ENCODE results near the gene LPIN1. TPM values are rescaled to one million over a fixed set of nuclear protein-coding genes. Genes with fewer than 3 reads are reported as not detected.
"Not testable (repeated sequence)": the region's sequence is repeated elsewhere in the genome, so short reads cannot be mapped to it uniquely, and the experiment has no call there.

Gene LPIN1
- polyA plus RNA-seq, 1 donor, result 10.9 TPM

- no CpG with 5 or more reads among the region's 7 CpGs for WGBS (ENCODE audit: insufficient coverage, low lambda C conversion rate)
- no peaks in the 10 kb centered on the region for H3K36me3 ChIP-seq (ENCODE audit: control insufficient read depth, insufficient read depth, low read length)
- no peak overlapping the region for H3K4me3 ChIP-seq (ENCODE audit: low read length)
- H3K27me3 ChIP-seq (ENCODE audit: control insufficient read depth, insufficient read depth, low read length), result no peaks in the 10 kb centered on the region
- DNase-seq, result no peak
- peaks cover 29% of the 10 kb centered on the region for H3K4me1 ChIP-seq (ENCODE audit: control insufficient read depth, insufficient read depth, low read length)
- no peaks in the 10 kb centered on the region for H3K9me3 ChIP-seq (ENCODE audit: control insufficient read depth, low read depth, low read length)
- H3K27ac ChIP-seq (ENCODE audit: low read length), result no peak overlapping the region
Measured at GRCh38 chr2:11750917-11751316, 4.5 kb downstream of the LPIN1 start.

- no peak for DNase-seq
- 80% methylated on average over 1 of the region's 8 CpGs for WGBS (ENCODE audit: insufficient coverage, low lambda C conversion rate)
Measured at GRCh38 chr2:11752906-11753305, 6.5 kb downstream of the LPIN1 start.

GRCh38 chr2:11753452-11753885, 7.0 kb downstream of the LPIN1 start:
- Histone ChIP-seq H3K27me3 (ENCODE audit: control insufficient read depth, insufficient read depth, low read length) (no peaks in the 10 kb centered on the region), H3K4me3 (ENCODE audit: low read length) (no peak overlapping the region), H3K4me1 (ENCODE audit: control insufficient read depth, insufficient read depth, low read length) (peaks cover 17% of the 10 kb centered on the region), H3K9me3 (ENCODE audit: control insufficient read depth, low read depth, low read length) (no peaks in the 10 kb centered on the region), H3K27ac (ENCODE audit: low read length) (peak overlapping the region; percentile 58), H3K36me3 (ENCODE audit: control insufficient read depth, insufficient read depth, low read length) (no peaks in the 10 kb centered on the region)
- peak; percentile 63 to 86 for DNase-seq
- no CpG with 5 or more reads among the region's 5 CpGs for WGBS (ENCODE audit: insufficient coverage, low lambda C conversion rate)

More at GRCh38 chr2:11752906-11753305, 6.5 kb downstream of the LPIN1 start:
- no peak overlapping the region for H3K27ac ChIP-seq (ENCODE audit: low read length)
- no peaks in the 10 kb centered on the region for H3K27me3 ChIP-seq (ENCODE audit: control insufficient read depth, insufficient read depth, low read length)
- H3K4me1 ChIP-seq (ENCODE audit: control insufficient read depth, insufficient read depth, low read length), result peaks cover 17% of the 10 kb centered on the region
- no peaks in the 10 kb centered on the region for H3K36me3 ChIP-seq (ENCODE audit: control insufficient read depth, insufficient read depth, low read length)
- H3K4me3 ChIP-seq (ENCODE audit: low read length), result no peak overlapping the region
- H3K9me3 ChIP-seq (ENCODE audit: control insufficient read depth, low read depth, low read length), result no peaks in the 10 kb centered on the region

GRCh38 chr2:11753886-11754699, 7.7 kb downstream of the LPIN1 start:
- Histone ChIP-seq H3K9me3 (ENCODE audit: control insufficient read depth, low read depth, low read length) (no peaks in the 10 kb centered on the region), H3K4me3 (ENCODE audit: low read length) (no peak overlapping the region), H3K27me3 (ENCODE audit: control insufficient read depth, insufficient read depth, low read length) (no peaks in the 10 kb centered on the region), H3K36me3 (ENCODE audit: control insufficient read depth, insufficient read depth, low read length) (no peaks in the 10 kb centered on the region), H3K4me1 (ENCODE audit: control insufficient read depth, insufficient read depth, low read length) (peaks cover 17% of the 10 kb centered on the region), H3K27ac (ENCODE audit: low read length) (peak overlapping the region; percentile 58)
- peak in 1 of 2 donors; percentile 61 for DNase-seq
- no CpG with 5 or more reads among the region's 15 CpGs for WGBS (ENCODE audit: insufficient coverage, low lambda C conversion rate)

GRCh38 chr2:11754700-11755015, 8.2 kb downstream of the LPIN1 start:
- 100% methylated on average over 1 of the region's 2 CpGs for WGBS (ENCODE audit: insufficient coverage, low lambda C conversion rate)
- Histone ChIP-seq H3K4me3 (ENCODE audit: low read length) (no peak overlapping the region), H3K4me1 (ENCODE audit: control insufficient read depth, insufficient read depth, low read length) (peaks cover 17% of the 10 kb centered on the region), H3K36me3 (ENCODE audit: control insufficient read depth, insufficient read depth, low read length) (no peaks in the 10 kb centered on the region), H3K27ac (ENCODE audit: low read length) (no peak overlapping the region), H3K27me3 (ENCODE audit: control insufficient read depth, insufficient read depth, low read length) (no peaks in the 10 kb centered on the region), H3K9me3 (ENCODE audit: control insufficient read depth, low read depth, low read length) (no peaks in the 10 kb centered on the region)
- no peak for DNase-seq

- Histone ChIP-seq H3K27me3 (ENCODE audit: control insufficient read depth, insufficient read depth, low read length) (no peaks in the 10 kb centered on the region), H3K9me3 (ENCODE audit: control insufficient read depth, low read depth, low read length) (peaks cover 3% of the 10 kb centered on the region), H3K27ac (ENCODE audit: low read length) (no peak overlapping the region), H3K4me3 (ENCODE audit: low read length) (no peak overlapping the region), H3K36me3 (ENCODE audit: control insufficient read depth, insufficient read depth, low read length) (no peaks in the 10 kb centered on the region), H3K4me1 (ENCODE audit: control insufficient read depth, insufficient read depth, low read length) (peaks cover 17% of the 10 kb centered on the region)
- WGBS (ENCODE audit: insufficient coverage, low lambda C conversion rate), result 100% methylated on average over 1 of the region's 4 CpGs
- DNase-seq, result no peak
Measured at GRCh38 chr2:11757101-11757500, 10.7 kb downstream of the LPIN1 start.

- Histone ChIP-seq H3K27ac (ENCODE audit: low read length) (no peak overlapping the region), H3K27me3 (ENCODE audit: control insufficient read depth, insufficient read depth, low read length) (no peaks in the 10 kb centered on the region), H3K4me1 (ENCODE audit: control insufficient read depth, insufficient read depth, low read length) (peaks cover 11% of the 10 kb centered on the region), H3K4me3 (ENCODE audit: low read length) (no peak overlapping the region), H3K36me3 (ENCODE audit: control insufficient read depth, insufficient read depth, low read length) (no peaks in the 10 kb centered on the region), H3K9me3 (ENCODE audit: control insufficient read depth, low read depth, low read length) (peaks cover 3% of the 10 kb centered on the region)
- no peak for DNase-seq
- 97% methylated on average over 3 of the region's 4 CpGs for WGBS (ENCODE audit: insufficient coverage, low lambda C conversion rate)
Measured at GRCh38 chr2:11758187-11758586, 11.8 kb downstream of the LPIN1 start.

GRCh38 chr2:11758647-11759046, 12.2 kb downstream of the LPIN1 start:
- Histone ChIP-seq H3K4me1 (ENCODE audit: control insufficient read depth, insufficient read depth, low read length) (peaks cover 8% of the 10 kb centered on the region), H3K9me3 (ENCODE audit: control insufficient read depth, low read depth, low read length) (peaks cover 3% of the 10 kb centered on the region), H3K27ac (ENCODE audit: low read length) (no peak overlapping the region), H3K27me3 (ENCODE audit: control insufficient read depth, insufficient read depth, low read length) (no peaks in the 10 kb centered on the region), H3K4me3 (ENCODE audit: low read length) (no peak overlapping the region), H3K36me3 (ENCODE audit: control insufficient read depth, insufficient read depth, low read length) (no peaks in the 10 kb centered on the region)
- 60% methylated on average over 1 of the region's 4 CpGs for WGBS (ENCODE audit: insufficient coverage, low lambda C conversion rate)
- DNase-seq, result no peak

- no CpG with 5 or more reads among the region's 32 CpGs for whole genome bisulfite sequencing (ENCODE audit: insufficient coverage, low lambda C conversion rate)
- not testable (repeated sequence) for H3K27me3 ChIP-seq (ENCODE audit: control insufficient read depth, insufficient read depth, low read length); H3K27ac ChIP-seq (ENCODE audit: low read length); H3K4me3 ChIP-seq (ENCODE audit: low read length); H3K4me1 ChIP-seq (ENCODE audit: control insufficient read depth, insufficient read depth, low read length); DNase-seq; H3K9me3 ChIP-seq (ENCODE audit: control insufficient read depth, low read depth, low read length); H3K36me3 ChIP-seq (ENCODE audit: control insufficient read depth, insufficient read depth, low read length)
Measured at GRCh38 chr2:11759182-11759975, 12.9 kb downstream of the LPIN1 start.

- WGBS (ENCODE audit: insufficient coverage, low lambda C conversion rate), result no CpG with 5 or more reads among the region's 2 CpGs
Measured at GRCh38 chr2:11761259-11761658, 14.8 kb downstream of the LPIN1 start.

More at GRCh38 chr2:11761259-11761658, 14.8 kb downstream of the LPIN1 start:
- peaks cover 8% of the 10 kb centered on the region for H3K36me3 ChIP-seq (ENCODE audit: control insufficient read depth, insufficient read depth, low read length)
- peaks cover 3% of the 10 kb centered on the region for H3K9me3 ChIP-seq (ENCODE audit: control insufficient read depth, low read depth, low read length)
- H3K27me3 ChIP-seq (ENCODE audit: control insufficient read depth, insufficient read depth, low read length), result no peaks in the 10 kb centered on the region
- H3K4me3 ChIP-seq (ENCODE audit: low read length), result no peak overlapping the region
- DNase-seq, result no peak
- H3K27ac ChIP-seq (ENCODE audit: low read length), result no peak overlapping the region
- no peaks in the 10 kb centered on the region for H3K4me1 ChIP-seq (ENCODE audit: control insufficient read depth, insufficient read depth, low read length)
